ENCODE results near the gene RND1.

The RND1 gene

GRCh38 chr12:48838048-48838447 lies 27.6 kb downstream of the RND1 start:
- no peak for TF ChIP-seq CTCF (IDR thresholded peaks at IDR 0.05; ENCODE audit: borderline replicate concordance, insufficient read depth, low read depth, low read length)
- H3K4me3 ChIP-seq (ENCODE audit: low read depth, low read length): no peak overlapping the region

- TF ChIP-seq CTCF (IDR thresholded peaks at IDR 0.05; ENCODE audit: borderline replicate concordance, insufficient read depth, low read depth, low read length): no peak
- no peak overlapping the region for H3K4me3 ChIP-seq (ENCODE audit: low read depth, low read length)
Measured at GRCh38 chr12:48832321-48833060, 33.2 kb downstream of the RND1 start.

GRCh38 chr12:48831257-48831656 lies 34.4 kb downstream of the RND1 start:
- TF ChIP-seq CTCF (IDR thresholded peaks at IDR 0.05; ENCODE audit: borderline replicate concordance, insufficient read depth, low read depth, low read length): no peak
- H3K4me3 ChIP-seq (ENCODE audit: low read depth, low read length): no peak overlapping the region

- TF ChIP-seq CTCF (IDR thresholded peaks at IDR 0.05; ENCODE audit: borderline replicate concordance, insufficient read depth, low read depth, low read length): no peak
- no peak overlapping the region for H3K4me3 ChIP-seq (ENCODE audit: low read depth, low read length)
Measured at GRCh38 chr12:48828841-48829575, 36.7 kb downstream of the RND1 start.

GRCh38 chr12:48828293-48828692 lies 37.4 kb downstream of the RND1 start:
- no peak for TF ChIP-seq CTCF (IDR thresholded peaks at IDR 0.05; ENCODE audit: borderline replicate concordance, insufficient read depth, low read depth, low read length)
- H3K4me3 ChIP-seq (ENCODE audit: low read depth, low read length): no peak overlapping the region

- TF ChIP-seq CTCF (IDR thresholded peaks at IDR 0.05; ENCODE audit: borderline replicate concordance, insufficient read depth, low read depth, low read length): no peak
- H3K4me3 ChIP-seq (ENCODE audit: low read depth, low read length): no peak overlapping the region
Measured at GRCh38 chr12:48827513-48828096, 38.1 kb downstream of the RND1 start.
